Measurements from ENCODE around the gene LRP4. TPM values are rescaled to one million over a fixed set of nuclear protein-coding genes. Genes with fewer than 3 reads are reported as not detected.
A peak's percentile ranks its signal among the peaks of the same experiment; 100 is the strongest.

Gene LRP4
- total and polyA plus RNA-seq, 11 donors, result 9.1 to 29.1 (median 18.6) TPM

GRCh38 chr11:46898396-46899095, 19.8 kb downstream of the LRP4 start:
- 93 to 97% (median 96%) methylated on average over 16 to 17 of the region's 17 CpGs for WGBS, 4 donors
- no peaks in the 10 kb centered on the region for H3K27me3 ChIP-seq
- H3K27ac ChIP-seq, result no peak overlapping the region
- H3K9me3 ChIP-seq, result no peaks in the 10 kb centered on the region
- peaks cover 0 to 19% (median 7%) of the 10 kb centered on the region in 9 donors for H3K36me3 ChIP-seq
- H3K4me1 ChIP-seq, result peaks cover 0 to 23% (median 3%) of the 10 kb centered on the region in 12 donors
- ATAC-seq (no peak), DNase-seq (no peak)
- TF ChIP-seq POLR2A (IDR thresholded peaks at IDR 0.05), result no peak
- TF ChIP-seq CTCF (IDR thresholded peaks at IDR 0.05), result no peak
- intact Hi-C loops (cut with DNase I), result loop anchor here in 1 of 10 donors (10.0 kb wide), 1 partner anchor 456 kb away; the partner anchor contains the start of gene MYBPC3
- no peak overlapping the region for H3K4me3 ChIP-seq

- 92 to 95% (median 93%) methylated on average over 10 of the region's 10 CpGs for WGBS, 4 donors
- peak overlapping the region in 1 of 12 donors; percentile 22 for H3K27ac ChIP-seq
Measured at GRCh38 chr11:46896719-46897406, 21.5 kb downstream of the LRP4 start.

GRCh38 chr11:46895821-46896220, 22.5 kb downstream of the LRP4 start:
- 49 to 66% (median 57%) methylated on average over 6 to 10 of the region's 10 CpGs for WGBS, 4 donors
- no peaks in the 10 kb centered on the region for H3K27me3 ChIP-seq
- TF ChIP-seq CTCF (IDR thresholded peaks at IDR 0.05) (no peak), POLR2A (IDR thresholded peaks at IDR 0.05) (no peak)
- H3K36me3 ChIP-seq, result peaks cover 0 to 36% (median 20%) of the 10 kb centered on the region in 9 donors
- peak; percentile 67 to 86 (median 80) for DNase-seq
- ATAC-seq, result peak; percentile 88 to 95 (median 93)
- no peaks in the 10 kb centered on the region for H3K9me3 ChIP-seq
- H3K4me1 ChIP-seq, result peaks cover 0 to 16% (median 2%) of the 10 kb centered on the region in 12 donors
- peak overlapping the region in 3 of 12 donors; percentile 9 to 49 (median 22) for H3K27ac ChIP-seq
- intact Hi-C loops (cut with DNase I), result loop anchor here in 1 of 10 donors (10.0 kb wide), 1 partner anchor 459 kb away; the partner anchor contains the start of gene MYBPC3
- H3K4me3 ChIP-seq, result no peak overlapping the region

More at GRCh38 chr11:46896719-46897406, 21.5 kb downstream of the LRP4 start:
- Histone ChIP-seq H3K27me3 (no peaks in the 10 kb centered on the region), H3K9me3 (no peaks in the 10 kb centered on the region), H3K4me3 (no peak overlapping the region), H3K36me3 (peaks cover 0 to 31% (median 20%) of the 10 kb centered on the region in 9 donors), H3K4me1 (peaks cover 0 to 16% (median 2%) of the 10 kb centered on the region in 12 donors)
- peak in 1 of 4 donors; percentile 19 for ATAC-seq
- TF ChIP-seq POLR2A (IDR thresholded peaks at IDR 0.05) (no peak), CTCF (IDR thresholded peaks at IDR 0.05) (peak in 3 of 12 donors; percentile 9 to 23 (median 18))
- no peak for DNase-seq
- intact Hi-C loops (cut with DNase I), result loop anchor here in 1 of 10 donors (10.0 kb wide), 1 partner anchor 458 kb away; the partner anchor contains the start of gene MYBPC3

- Histone ChIP-seq H3K27ac (no peak overlapping the region), H3K36me3 (peaks cover 0 to 36% (median 20%) of the 10 kb centered on the region in 9 donors), H3K27me3 (no peaks in the 10 kb centered on the region), H3K4me3 (no peak overlapping the region), H3K4me1 (peaks cover 0 to 16% (median 2%) of the 10 kb centered on the region in 12 donors), H3K9me3 (no peaks in the 10 kb centered on the region)
- TF ChIP-seq POLR2A (IDR thresholded peaks at IDR 0.05) (no peak), CTCF (IDR thresholded peaks at IDR 0.05) (no peak)
- DNase-seq, result no peak
- intact Hi-C loops (cut with DNase I), result loop anchor here in 2 of 10 donors (5.0 to 10.0 kb wide), 2 partner anchors 460 to 462 kb away; partner anchors contain the start of gene MYBPC3 (in 1 of the 2)
- WGBS, 4 donors, result 82 to 95% (median 90%) methylated on average over 10 of the region's 10 CpGs
- ATAC-seq, result no peak
Measured at GRCh38 chr11:46894961-46895360, 23.4 kb downstream of the LRP4 start.
